HCT116 (cell line): ENCODE data around the gene NACC2.

Experiments
- CTCF ChIP-seq, 3 experiments: fragments of 200-600 bp in 1 of 3; sonication (generic) in 1 of 3; IDR thresholded peaks in 2 of 3; conservative IDR thresholded peaks in 1 of 3; 2 replicates each; pipeline ENCODE4 v1.5.1; 2012 to 2017; ENCODE audit warnings: low read depth in 2 of 3, low read length in 2 of 3, antibody characterized with exemption in 1 of 3, borderline replicate concordance in 1 of 3, control low read depth in 1 of 3, mild to moderate bottlenecking in 1 of 3, mixed read lengths in 1 of 3, mixed run types in 1 of 3, moderate library complexity in 1 of 3; ENCODE audit not compliant: insufficient read depth in 1 of 3
- EGR1 ChIP-seq: IDR thresholded peaks from 2 replicates; pipeline ENCODE4 v1.6.1; 2012; ENCODE audit warnings: low read depth
- EZH2 ChIP-seq: fragments of 200-600 bp; sonication (generic); IDR thresholded peaks from 2 replicates; pipeline ENCODE4 v1.6.1; 2017; ENCODE audit warnings: antibody characterized with exemption, mixed run types
- POLR2A ChIP-seq: IDR thresholded peaks from 2 replicates; pipeline ENCODE4 v1.7.0; 2011; ENCODE audit warnings: borderline replicate concordance; ENCODE audit not compliant: insufficient read depth, insufficient read length; ENCODE audit errors: extremely low read depth
- POLR2AphosphoS5 ChIP-seq: IDR thresholded peaks from 2 replicates; pipeline ENCODE4 v1.6.1; 2011; ENCODE audit warnings: mild to moderate bottlenecking, low read depth, low read length, moderate library complexity
- RAD21 ChIP-seq: IDR thresholded peaks from 2 replicates; pipeline ENCODE4 v1.6.1; 2012; ENCODE audit warnings: low read depth, mild to moderate bottlenecking
- TCF7L2 ChIP-seq: IDR thresholded peaks from 2 replicates; pipeline ENCODE4 v1.7.0; 2011; ENCODE audit warnings: borderline replicate concordance, inconsistent platforms; ENCODE audit not compliant: insufficient read depth, insufficient read length; ENCODE audit errors: extremely low read depth
- ZNF274 ChIP-seq: fragments of 200-500 bp; sonication (Bioruptor generic); IDR thresholded peaks from 2 replicates; pipeline ENCODE4 v1.6.1; 2014; ENCODE audit warnings: mild to moderate bottlenecking, low read depth, low read length, inconsistent platforms
- TF ChIP-seq, protein P1 (sequence below): IDR thresholded peaks from 2 replicates; pipeline ENCODE4 v1.6.1; 2012; ENCODE audit warnings: low read depth
- TF ChIP-seq, protein P2 (sequence below): IDR thresholded peaks from 2 replicates; pipeline ENCODE4 v1.6.1; 2012

- TF ChIP-seq CTCF (IDR thresholded peaks at IDR 0.05 in 2 of 3, conservative IDR thresholded peaks at IDR 0.05 in 1 of 3; ENCODE audit: borderline replicate concordance in 1 of 3, insufficient read depth in 1 of 3, low read depth in 2 of 3, low read length in 2 of 3) (no peak), EZH2 (no peak), ZNF274 (no peak), POLR2A (no peak), EGR1 (no peak), TCF7L2 (no peak), POLR2AphosphoS5 (no peak), RAD21 (no peak)
- TF ChIP-seq, protein P1, sequence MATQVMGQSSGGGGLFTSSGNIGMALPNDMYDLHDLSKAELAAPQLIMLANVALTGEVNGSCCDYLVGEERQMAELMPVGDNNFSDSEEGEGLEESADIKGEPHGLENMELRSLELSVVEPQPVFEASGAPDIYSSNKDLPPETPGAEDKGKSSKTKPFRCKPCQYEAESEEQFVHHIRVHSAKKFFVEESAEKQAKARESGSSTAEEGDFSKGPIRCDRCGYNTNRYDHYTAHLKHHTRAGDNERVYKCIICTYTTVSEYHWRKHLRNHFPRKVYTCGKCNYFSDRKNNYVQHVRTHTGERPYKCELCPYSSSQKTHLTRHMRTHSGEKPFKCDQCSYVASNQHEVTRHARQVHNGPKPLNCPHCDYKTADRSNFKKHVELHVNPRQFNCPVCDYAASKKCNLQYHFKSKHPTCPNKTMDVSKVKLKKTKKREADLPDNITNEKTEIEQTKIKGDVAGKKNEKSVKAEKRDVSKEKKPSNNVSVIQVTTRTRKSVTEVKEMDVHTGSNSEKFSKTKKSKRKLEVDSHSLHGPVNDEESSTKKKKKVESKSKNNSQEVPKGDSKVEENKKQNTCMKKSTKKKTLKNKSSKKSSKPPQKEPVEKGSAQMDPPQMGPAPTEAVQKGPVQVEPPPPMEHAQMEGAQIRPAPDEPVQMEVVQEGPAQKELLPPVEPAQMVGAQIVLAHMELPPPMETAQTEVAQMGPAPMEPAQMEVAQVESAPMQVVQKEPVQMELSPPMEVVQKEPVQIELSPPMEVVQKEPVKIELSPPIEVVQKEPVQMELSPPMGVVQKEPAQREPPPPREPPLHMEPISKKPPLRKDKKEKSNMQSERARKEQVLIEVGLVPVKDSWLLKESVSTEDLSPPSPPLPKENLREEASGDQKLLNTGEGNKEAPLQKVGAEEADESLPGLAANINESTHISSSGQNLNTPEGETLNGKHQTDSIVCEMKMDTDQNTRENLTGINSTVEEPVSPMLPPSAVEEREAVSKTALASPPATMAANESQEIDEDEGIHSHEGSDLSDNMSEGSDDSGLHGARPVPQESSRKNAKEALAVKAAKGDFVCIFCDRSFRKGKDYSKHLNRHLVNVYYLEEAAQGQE = no peak
- TF ChIP-seq, protein P2, sequence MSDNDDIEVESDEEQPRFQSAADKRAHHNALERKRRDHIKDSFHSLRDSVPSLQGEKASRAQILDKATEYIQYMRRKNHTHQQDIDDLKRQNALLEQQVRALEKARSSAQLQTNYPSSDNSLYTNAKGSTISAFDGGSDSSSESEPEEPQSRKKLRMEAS = no peak
Measured at GRCh38 chr9:135989157-135989556, 105.9 kb downstream of the NACC2 start.
